ENCODE measurements around the gene MAN1A1.
"Not testable (repeated sequence)": the region's sequence is repeated elsewhere in the genome, so short reads cannot be mapped to it uniquely, and the experiment has no call there.

The MAN1A1 gene

DNA sequence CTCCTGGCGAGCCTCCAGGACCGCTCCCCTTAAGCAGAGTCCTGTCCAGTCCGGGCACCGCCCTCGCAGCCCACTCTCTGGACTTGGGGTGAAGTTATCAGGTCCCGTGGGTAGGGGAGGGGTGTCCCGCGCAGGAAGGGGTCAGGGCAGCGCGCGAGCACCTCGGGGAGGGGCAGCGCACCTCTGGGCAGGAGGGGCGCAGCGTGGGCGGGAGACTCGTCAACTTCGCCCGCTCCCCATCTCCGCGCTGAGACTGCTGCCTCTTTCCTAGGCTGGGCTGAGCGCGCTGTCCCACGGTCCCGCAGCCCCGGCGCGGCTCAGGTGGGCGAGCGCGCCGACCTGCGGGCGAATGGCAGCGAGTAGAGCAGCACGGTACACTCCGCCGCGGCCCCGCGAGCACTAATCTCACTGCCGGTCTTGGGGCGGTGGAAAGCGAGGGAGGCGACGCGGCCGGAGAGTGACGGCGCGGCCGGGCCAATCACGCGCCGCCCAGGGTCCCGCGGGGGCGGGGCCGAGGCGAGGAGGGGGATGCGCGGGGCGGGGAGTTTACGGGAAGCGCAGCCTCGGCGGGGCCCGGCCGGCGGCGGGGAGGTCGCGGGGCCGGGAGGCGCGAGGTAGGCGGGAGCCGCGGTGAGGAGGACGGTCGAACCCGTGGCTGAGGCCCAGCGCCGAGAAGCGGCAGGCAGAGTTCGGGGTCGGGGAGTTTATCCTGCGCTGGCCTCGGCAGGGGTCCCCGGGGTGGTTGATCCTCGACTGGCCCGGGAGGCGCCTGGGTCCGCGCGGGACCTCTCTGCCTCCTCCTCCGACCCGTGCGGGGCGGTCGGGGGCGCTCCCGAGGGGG is at the start of gene MAN1A1:
MAN1A1 (minus strand) TSS at position 401 of the 841 bp plus-strand sequence. CDS start 696 bp downstream, outside the sequence.
- peak; percentile 59 to 80 for DNase-seq

DNA sequence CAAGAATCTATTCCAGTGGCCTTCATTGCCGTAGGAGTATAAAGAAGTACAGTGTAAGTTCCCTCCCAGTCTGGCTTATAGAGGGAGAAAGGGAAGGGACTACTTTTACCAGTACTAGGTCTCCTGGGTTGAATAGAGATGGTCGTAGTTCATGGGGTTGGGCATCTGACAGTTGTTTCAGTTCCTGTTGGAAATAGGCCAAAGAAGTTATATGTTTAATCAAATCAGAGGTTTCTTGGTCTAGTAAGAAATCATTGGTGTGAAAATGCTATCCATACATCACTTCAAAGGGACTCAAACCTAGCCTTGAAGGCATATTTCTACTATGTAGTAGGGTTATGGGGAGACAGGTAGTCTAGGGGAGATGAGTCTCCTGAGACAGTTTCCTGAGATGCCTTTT is 45.6 kb upstream of the MAN1A1 start:
- no peak for DNase-seq

DNA sequence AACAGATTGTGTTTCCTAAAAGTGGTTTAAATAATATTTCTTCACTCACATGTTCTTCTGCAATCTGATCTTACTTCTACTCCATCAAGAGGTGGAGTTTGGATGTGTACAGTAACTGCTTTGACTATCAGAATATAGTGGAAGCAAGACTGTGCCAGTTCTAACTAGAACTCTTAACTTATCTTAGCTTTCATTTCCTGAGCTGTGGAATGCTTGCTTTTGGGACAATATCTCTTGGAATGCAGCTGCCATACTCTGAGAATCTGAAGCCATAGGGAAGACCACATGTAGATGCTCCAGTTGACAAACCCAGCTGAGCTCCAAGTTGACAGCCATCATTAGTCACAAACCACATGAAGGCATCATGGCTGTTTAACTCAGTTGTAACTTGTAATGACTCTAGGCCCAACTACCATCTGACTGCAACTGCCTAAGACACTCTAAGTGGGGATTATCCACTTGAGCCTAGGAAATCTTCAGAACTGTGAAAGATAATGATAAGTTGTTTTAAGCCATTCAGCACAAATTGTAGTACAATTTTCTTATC is 40.8 kb upstream of the MAN1A1 start:
- peak; percentile 84 to 93 for DNase-seq

DNA sequence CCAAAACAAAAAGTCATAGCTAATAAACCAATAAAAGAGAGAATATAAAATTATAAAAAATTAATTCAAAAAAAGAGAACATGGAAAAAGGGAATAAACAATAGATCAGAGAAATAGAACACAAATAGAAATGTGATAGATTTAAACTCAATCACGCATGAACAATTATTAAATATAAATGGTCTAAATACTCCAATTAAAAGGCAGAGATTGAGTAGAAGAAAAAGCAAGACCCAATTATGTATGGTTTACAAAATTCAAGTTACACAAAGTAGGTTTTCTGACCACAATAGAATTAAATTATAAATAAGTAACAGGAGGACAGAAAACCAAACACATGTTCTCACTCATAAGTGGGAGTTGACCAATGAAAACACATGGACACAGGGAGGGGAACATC is 36.4 kb upstream of the MAN1A1 start:
- DNase-seq: no peak

DNA sequence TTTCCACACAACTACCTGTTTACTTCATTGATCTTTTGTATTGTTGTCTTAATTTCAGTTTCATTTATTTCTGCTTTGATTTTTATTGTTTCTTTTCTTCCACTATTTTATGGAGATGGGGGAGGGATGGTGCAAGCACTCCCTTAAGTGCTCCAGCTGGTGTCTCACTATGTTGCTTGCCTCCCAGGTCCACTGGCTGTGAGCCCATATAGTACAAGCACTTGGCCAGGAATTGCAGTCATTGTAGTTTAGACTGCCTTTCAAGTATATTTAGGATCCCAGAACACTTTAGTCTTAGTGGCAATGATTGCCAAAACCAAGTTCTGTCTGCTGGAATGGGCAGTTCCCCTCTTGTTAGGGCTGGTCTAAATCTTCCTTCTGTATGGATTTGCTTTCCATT is 34.9 kb upstream of the MAN1A1 start:
- DNase-seq: no peak

DNA sequence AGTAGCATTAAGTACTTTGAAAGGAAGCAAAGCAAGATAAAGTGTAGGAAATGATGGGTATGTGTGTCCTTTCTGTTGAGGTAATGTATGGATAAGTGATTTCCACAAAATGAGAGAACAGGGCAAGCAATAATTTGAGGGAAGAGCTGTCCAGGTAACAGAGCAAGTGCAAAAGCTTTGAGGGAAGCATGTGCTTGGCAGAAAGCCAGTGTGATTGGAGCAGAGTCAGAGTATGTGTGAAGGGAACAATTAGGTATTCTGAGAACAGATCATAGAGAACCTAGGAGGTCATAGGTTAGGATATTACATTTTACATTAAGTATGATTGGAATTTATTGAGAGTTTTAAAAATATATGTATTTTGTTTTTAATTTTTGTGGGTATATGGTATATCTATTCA is 30.2 kb upstream of the MAN1A1 start:
- DNase-seq: no peak

DNA sequence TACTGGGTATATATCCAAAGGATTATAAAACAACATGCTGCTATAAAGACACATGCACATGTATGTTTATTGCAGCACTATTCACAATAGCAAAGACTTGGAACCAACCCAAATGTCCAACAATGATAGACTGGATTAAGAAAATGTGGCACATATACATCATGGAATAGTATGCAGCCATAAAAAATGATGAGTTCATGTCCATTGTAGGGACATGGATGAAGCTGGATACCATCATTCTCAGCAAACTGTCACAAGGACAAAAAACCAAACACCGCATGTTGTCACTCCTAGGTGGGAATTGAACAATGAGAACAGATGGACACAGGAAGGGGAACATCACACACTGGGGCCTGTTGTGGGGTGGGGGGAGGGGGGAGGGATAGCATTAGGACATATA is 27.5 kb upstream of the MAN1A1 start:
- DNase-seq: not testable (repeated sequence)

DNA sequence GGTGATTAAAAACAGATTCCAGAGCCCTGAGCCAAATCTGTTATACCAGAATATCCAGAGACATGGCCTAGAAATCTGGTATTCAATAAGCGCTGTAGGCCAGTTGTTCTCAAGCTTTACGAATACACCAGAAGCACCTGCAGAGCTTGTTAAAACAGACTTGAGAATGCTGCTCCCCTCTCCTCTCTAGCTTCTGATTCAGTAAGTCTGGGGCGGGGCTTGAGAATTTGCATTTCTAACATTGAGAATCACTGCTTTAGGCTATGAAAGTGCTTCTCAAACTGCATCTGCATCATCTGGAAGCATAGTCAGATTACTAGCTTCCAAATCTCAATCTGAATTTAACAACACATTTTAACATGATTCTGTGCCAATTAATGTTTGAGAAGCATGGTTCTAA is 20.5 kb upstream of the MAN1A1 start:
- DNase-seq: no peak

DNA sequence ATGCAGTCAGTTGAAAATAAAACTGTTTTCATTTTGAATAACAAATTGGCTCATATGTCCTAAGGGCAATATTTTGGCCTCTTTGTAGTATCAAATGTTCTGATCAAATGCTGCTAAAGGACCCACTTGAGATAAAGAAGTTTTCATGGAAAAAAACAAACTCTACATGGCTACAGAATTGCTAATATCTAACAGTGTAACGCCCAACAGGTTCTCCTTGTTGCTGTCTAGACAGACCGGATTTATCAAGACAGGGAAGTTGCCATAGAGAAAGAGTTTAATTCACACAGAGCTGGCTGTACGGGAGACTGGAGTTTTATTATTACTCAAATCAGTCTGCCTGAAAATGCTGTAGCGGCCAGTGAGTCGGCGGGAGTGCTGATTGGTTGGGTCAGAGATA is 19.4 kb upstream of the MAN1A1 start:
- no peak for DNase-seq

DNA sequence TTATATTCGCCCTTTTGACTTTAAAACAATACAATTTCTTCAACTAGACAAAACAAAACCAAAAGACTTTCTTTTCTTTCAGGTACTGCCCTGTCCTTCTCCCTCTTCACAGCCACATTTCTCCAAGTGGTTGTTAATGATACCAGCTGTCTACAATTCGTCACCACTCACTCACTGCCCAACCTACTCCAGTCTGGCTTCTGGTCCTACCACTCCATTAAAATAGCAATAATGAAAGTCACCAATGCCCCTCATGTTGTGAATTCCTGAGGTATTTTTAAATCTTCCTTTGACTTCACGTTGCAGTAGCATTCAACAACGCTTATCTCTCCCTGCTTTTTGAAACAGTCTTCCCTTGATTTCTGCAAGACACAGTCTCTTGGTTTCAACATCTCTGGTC is 11.6 kb upstream of the MAN1A1 start:
- DNase-seq: no peak

DNA sequence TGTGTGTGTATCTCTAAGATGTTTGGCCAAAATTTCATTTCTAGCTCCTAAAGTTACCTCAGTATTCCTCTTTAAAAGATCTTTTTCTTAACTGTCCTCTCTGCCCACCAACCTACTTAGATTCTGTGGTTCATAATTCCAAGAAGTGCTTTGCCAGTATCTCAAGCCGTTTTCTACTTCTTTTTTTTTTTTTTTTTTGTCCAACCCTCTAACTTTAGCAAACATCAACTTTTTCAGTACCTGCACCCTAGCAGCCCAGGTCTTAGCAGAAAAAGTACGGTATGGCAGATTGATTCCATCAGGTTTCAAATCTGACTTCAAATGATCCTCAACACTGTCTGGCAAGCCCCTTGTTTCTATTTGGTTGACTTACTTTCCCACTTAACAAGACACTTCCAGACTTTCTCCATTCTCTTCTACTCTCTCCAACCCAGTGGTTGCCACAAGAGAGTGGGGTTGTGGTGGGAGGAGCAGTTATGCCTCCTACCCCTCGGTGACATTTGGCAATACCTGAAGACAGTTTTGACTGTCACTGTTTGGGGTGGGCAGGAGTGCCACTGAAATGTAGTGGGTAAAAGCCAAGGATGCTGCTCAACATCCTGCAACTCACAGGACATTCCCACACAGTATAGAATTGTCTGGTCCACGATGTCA is 10.8 kb upstream of the MAN1A1 start:
- no peak for DNase-seq

DNA sequence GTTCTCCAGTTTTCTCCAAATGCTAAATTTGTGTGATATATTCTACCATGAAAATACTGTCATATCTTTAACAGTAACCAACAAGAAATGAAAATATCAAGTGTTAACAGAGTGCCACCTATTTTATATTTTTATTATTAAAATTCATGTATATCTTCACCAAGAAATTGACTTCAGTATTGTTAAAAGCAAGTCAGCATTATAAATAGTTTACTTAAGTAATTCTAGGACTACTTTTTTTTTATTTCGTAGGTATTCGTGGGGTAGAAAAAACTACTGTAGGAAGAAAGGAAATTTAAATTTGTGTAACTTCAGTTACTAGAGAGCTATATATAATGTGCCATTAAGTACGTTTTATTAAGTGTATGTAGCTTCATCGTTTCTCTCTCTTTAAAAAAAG is 6.3 kb upstream of the MAN1A1 start:
- no peak for DNase-seq

DNA sequence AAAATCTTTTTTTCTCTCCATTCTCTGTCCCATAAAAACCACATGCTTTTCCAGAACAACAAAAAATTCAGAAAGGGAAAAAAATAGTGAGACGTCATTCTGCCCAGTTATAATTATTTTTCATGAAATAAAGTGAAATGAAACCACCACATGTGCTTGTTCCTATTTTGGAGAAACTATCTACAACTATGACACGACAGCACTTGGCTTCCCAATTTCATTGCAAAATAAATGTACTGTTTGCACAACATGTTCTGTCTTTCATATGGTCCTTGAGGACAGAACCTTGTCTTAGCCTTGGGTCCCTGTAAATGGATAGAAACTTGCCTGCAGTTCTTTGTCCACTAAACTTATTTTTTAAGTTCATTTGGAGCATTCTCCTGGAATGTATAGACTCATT is 5.6 kb upstream of the MAN1A1 start:
- no peak for DNase-seq

DNA sequence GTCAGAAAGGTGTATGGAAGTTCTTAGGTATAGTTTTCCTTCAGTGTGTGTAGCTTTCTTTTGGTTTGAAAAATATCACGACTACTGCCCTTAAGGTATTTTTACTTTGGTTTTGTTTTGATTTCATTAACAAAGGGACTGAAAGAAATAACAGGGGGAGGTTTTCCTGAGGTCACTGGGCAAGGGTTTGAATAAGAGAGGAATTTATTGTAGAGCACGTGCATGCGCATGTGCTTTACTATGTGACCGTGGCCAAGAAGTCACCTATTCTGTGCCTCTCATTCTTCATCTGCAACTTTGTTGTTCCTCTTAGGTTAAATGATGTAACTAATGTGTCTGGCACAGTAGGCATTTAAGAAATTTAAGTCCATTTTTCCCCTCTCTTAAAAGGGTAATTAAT is 4.1 kb upstream of the MAN1A1 start:
- DNase-seq: no peak

DNA sequence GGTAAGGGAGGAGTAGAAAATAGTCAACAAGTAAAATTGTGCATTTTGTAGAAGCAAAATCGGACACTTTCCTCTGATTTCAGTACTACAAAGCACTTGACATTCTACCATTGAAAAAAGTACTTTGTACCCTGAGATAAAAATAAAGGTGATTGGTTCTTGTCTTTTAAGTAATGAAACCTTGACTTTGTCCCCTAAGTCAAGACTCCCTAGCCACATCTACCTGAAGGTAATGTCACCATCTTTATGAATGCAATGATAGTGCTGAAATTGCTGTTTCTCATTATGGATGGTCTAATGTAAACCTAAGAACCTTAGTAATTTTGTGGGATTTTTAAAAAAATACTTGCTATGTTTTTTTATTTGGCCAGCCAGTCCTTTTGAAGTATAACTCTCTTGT is 2.4 kb upstream of the MAN1A1 start:
- DNase-seq: no peak

DNA sequence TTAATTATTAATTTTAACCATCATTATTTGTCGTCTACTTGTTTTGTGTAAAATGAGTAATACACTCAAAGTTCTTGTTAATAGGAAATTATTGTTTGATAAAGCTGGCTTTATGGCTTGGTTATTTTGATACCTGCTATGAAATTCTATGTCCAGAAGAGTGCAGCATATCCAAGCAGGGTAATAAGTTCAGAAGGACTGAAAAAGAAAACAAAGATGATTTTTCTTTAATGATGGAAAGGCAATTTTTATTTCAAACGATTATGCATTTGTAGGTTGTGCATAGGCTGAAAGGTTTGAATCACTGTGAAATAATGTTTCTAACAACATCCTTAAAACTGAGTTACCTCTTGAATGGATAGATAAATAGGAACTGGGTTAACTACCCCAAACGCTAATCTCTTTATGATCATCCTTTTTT is 1.4 kb upstream of the MAN1A1 start:
- DNase-seq: peak in 1 of 2 experiments; percentile 52

DNA sequence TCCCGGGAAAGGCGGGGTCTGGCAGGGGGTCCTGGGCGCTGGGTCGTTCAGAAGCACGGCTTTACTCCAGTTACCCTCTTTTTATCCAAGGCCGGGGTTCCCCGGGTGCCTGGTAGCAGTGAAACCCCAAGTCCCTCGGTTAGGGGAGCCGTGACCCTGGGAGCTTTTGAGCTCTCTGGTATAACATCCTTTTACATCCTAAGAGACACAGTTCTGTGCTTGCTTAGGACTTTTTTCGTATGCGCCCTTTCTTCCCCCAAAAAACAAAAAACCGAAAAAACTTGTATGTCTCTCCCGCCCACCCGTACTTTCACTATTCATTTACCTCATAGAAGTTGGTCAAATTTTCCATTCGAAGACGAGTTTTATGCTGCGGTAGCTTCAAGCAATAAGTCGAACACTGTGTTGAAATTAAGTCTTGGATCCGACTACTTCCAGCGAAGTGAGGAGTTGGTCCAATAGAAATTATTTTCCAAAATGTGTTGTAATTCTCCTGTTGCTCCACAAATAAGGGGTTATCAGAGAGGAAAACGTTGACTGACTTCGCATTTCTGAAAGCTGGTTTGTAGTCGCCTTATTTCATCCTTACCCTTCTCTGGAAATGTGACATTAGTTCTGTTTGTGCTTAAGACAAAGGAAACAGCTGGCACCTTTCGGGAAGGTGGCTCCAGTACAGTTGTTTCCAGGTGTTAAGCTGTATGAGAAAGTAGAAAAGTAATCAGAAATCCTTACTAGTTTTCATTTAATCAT is 816 bp upstream of the MAN1A1 start:
- peak in 1 of 2 experiments; percentile 52 for DNase-seq

DNA sequence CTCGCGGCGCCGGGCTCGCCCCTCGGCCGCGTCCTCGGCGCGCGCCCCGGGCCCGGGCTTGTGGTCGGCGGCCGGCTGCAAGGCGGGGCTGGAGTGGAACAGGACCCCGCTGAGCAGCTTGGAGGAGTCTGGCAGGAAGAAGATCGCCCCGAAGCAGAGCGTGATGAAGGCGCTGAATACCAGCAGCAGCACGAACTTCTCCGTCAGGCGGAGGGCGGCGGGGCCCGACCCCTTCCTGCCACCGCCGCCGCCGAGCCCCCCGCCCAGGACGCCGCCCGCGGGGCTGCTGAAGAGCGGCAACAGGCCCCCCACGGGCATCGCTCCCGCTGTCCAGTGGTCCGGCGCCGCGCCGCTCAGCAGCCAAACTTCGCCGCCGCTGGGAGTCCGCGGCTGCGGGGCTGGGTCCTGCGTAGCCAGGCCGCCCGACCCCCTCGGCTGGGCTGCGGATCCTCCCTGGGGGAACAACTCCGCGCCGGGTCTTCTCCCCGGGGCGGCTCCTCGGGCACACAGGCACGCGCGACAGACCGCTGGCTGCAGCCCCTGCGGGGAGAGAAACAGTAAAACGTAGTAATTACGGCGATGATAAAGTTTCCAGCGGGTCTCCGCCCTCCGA is 707 bp downstream of the MAN1A1 start:
- DNase-seq: peak in 1 of 2 experiments; percentile 23

DNA sequence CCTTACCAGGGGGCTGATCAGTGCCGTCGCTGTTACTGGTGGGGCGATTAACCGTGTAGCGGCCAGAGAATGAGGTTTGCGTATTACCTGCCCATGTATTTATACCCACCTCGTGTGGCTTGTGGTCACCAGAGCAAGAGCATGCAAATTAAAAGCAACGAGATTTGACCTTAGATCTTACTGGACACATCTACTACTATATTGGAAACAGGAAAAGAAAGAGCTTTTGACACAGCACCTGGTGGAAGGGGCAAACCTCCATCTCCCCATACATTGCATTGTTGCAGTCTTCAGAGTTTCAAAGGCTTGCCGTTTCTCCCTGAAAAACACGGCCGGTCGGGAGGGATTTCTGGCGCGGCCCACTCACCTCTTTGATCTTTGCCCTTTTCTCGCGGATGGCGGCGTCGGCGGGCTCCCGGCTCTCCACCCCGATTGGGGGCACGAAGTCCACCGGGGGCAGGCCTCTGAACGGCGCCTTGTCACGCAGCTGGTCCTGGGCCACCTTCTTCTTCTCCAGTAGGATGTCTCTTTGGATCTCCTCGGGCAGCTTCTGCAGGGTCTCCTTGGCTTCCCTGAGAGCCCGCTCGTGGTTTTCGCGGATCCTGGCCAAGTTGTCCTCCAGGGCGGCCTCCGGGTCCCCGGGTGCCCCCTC is 1.3 kb downstream of the MAN1A1 start:
- DNase-seq: peak in 1 of 2 experiments; percentile 23

DNA sequence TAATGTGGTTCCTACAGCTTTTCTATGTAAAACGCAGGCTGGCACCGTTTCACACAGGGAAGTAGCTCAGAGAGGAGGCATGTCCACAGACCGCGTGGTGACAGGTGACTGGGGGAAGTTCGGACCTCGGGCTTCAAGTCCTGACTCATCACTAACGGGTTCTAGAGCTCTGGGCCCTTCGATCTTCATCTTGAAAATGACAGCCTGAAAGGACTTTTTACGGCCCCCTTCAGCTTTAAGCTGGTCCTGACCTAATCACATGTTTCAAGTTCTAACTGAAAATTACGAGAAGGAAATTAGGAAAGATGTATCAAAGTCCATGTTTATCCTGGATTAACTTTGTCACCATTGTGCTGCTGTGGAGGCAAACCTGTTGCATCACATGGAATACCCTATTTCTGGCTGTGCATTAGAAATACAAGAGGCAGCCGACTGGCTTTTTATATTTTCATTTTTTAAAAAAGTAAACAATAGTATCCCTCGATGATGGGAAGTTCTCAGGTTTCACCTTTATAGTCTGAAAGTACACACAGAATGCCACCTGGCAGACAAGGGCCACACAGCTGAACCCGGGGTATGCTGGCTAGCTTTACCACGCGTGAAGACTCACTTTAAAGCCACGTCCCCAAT is 2.0 kb downstream of the MAN1A1 start:
- peak in 1 of 2 experiments; percentile 8 for DNase-seq

DNA sequence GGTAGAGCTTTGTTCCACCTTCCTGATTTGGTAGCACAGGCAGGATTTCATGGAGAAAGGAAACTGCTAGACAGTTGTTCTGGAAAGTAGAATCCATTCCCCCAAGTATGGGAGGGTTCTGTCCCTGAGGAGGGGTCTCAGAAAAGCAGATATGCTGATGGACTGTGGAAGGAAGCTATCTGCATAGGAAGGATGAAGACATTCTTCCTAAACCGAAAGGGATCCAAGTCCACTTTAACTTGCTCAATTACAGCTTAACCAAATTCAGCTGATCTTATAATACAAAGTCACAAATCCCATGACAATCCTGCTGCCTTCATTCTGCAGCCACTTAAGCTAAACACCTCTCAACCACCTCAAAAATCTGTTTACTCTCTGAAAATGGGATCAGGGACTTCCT is 2.6 kb downstream of the MAN1A1 start:
- peak in 1 of 2 experiments; percentile 35 for DNase-seq

DNA sequence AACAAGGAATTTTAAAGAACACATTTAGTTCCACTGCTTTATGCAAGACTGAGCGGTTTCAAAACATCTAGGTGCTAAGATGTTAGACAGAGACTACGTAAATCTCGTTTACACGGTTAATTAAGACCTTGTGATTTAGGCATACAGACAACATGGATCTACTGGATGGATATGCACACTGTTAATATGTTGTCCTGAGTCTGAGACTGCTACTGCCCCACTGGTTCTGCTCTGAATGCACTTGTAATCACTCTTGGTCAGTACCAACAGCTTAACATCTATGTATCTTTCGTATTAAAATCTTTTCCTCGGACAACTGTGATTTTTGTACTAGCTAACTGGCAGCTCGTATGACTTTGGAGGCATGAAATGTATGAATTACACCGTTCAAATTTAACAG is 3.1 kb downstream of the MAN1A1 start:
- DNase-seq: no peak

All from NCI-H524 (cell line).